A549 (cell line): ENCODE data around the gene ULK2. TPM values are rescaled to one million over a fixed set of nuclear protein-coding genes. Genes with fewer than 3 reads are reported as not detected.

Experiments
- ATAC-seq, 2 experiments: fragments of 200-7000 bp in 1 of 2; fragments of >200 bp in 1 of 2; cut with Nextera tagmentation in 1 of 2; cut with Tn5 transposase in 1 of 2; 3 replicates each; pipeline versions ENCODE4 v1.8.0 to v1.9.1; 2018 to 2020; ENCODE audit warnings: mild to moderate bottlenecking in 1 of 2, moderate library complexity in 1 of 2
- CTCF ChIA-PET: fragments of 300-600 bp; sonication (Branson Sonifier 250); formaldehyde crosslinking; extraction: SDS; loops from one replicate; lab custom pipeline; 2021; ENCODE audit warnings: antibody characterized with exemption, inconsistent platforms; lab: Yijun Ruan, JAX
- POLR2A ChIA-PET: fragments of 350-600 bp; formaldehyde crosslinking; extraction: SDS; loops from one replicate; lab custom pipeline; 2021; ENCODE audit warnings: antibody characterized with exemption, inconsistent platforms; lab: Yijun Ruan, JAX
- DNase-seq, 2 experiments: peaks; one replicate each; pipeline versions ENCODE4 v3.0.0 to v3.0.0-alpha.2; 2011 to 2016; ENCODE audit warnings: low read depth in 1 of 2, low spot score in 1 of 2
- FAIRE-seq: peaks from 2 replicates; lab custom pipeline; 2011; peaks lifted over from hg19 to GRCh38; lab: Jason Lieb, UNC
- H3K27ac ChIP-seq, 2 experiments: fragments of >200 bp; sonication (Bioruptor Twin); formaldehyde crosslinking; 3 replicates each; pipeline ENCODE4 v1.5.1; 2016 to 2017
- H3K4me1 ChIP-seq: fragments of >200 bp; sonication (Bioruptor Twin); formaldehyde crosslinking; 3 replicates; pipeline ENCODE4 v1.6.1; 2016
- H3K4me2 ChIP-seq: fragments of >200 bp; sonication (Bioruptor Twin); formaldehyde crosslinking; 3 replicates; pipeline ENCODE4 v1.6.1; 2016
- H3K4me3 ChIP-seq: fragments of >200 bp; sonication (Bioruptor Twin); formaldehyde crosslinking; 3 replicates; pipeline ENCODE4 v1.5.1; 2016
- H3K9me3 ChIP-seq: fragments of >200 bp; sonication (Bioruptor Twin); formaldehyde crosslinking; 3 replicates; pipeline ENCODE4 v1.6.1; 2016
- ATOH8 ChIP-seq: fragments of 250-450 bp; sonication (Bioruptor Pico); IDR thresholded peaks from 2 replicates; pipeline ENCODE4 v1.5.0; 2020; ENCODE audit warnings: low read depth, mild to moderate bottlenecking, moderate library complexity
- CEBPB ChIP-seq, 2 experiments: fragments of >200 bp in 1 of 2; sonication (Bioruptor Twin) in 1 of 2; formaldehyde crosslinking in 1 of 2; IDR thresholded peaks; 2 replicates each; pipeline ENCODE4 v1.6.1; 2012 to 2016
- CHD2 ChIP-seq: fragments of 150-350 bp; IDR thresholded peaks from 2 replicates; pipeline ENCODE4 v1.6.1; 2014; ENCODE audit warnings: low read length; ENCODE audit not compliant: partially characterized antibody
- CHD4 ChIP-seq: fragments of 200-600 bp; sonication (generic); IDR thresholded peaks from 2 replicates; pipeline ENCODE4 v1.6.1; 2016; ENCODE audit warnings: antibody characterized with exemption, mild to moderate bottlenecking, borderline replicate concordance
- CTCF ChIP-seq: fragments of >200 bp; sonication (Bioruptor Twin); formaldehyde crosslinking; IDR thresholded peaks from 3 replicates; pipeline ENCODE4 v1.5.1; 2016
- EHF ChIP-seq: fragments of 250-450 bp; sonication (Bioruptor Pico); IDR thresholded peaks from 2 replicates; pipeline ENCODE4 v1.5.0; 2020; ENCODE audit warnings: mild to moderate bottlenecking
- EP300 ChIP-seq, 2 experiments: fragments of >200 bp; sonication (Bioruptor Twin); formaldehyde crosslinking; IDR thresholded peaks; 2 replicates in 1 of 2; 3 replicates in 1 of 2; pipeline ENCODE4 v1.6.1; 2016 to 2017
- FOSB ChIP-seq: fragments of 250-450 bp; sonication (Bioruptor Pico); IDR thresholded peaks from 2 replicates; pipeline ENCODE4 v1.5.0; 2020; ENCODE audit warnings: mild to moderate bottlenecking, moderate library complexity
- FOXS1 ChIP-seq: fragments of 250-450 bp; sonication (Bioruptor Pico); IDR thresholded peaks from 2 replicates; pipeline ENCODE4 v1.5.0; 2020; ENCODE audit warnings: mild to moderate bottlenecking, moderate library complexity
- GATA3 ChIP-seq: IDR thresholded peaks from 2 replicates; pipeline ENCODE4 v1.6.1; 2012; ENCODE audit warnings: borderline replicate concordance
- HDAC2 ChIP-seq: fragments of 200-600 bp; sonication (generic); IDR thresholded peaks from 2 replicates; pipeline ENCODE4 v1.6.1; 2016
- HEYL ChIP-seq: fragments of 250-450 bp; sonication (Bioruptor Pico); IDR thresholded peaks from 2 replicates; pipeline ENCODE4 v1.8.0; 2021; ENCODE audit warnings: mild to moderate bottlenecking, moderate library complexity
- HOXB5 ChIP-seq: fragments of 250-450 bp; sonication (Bioruptor Pico); IDR thresholded peaks from 2 replicates; pipeline ENCODE4 v1.5.0; 2020; ENCODE audit warnings: mild to moderate bottlenecking, moderate library complexity
- KDM1A ChIP-seq: fragments of 200-600 bp; sonication (generic); IDR thresholded peaks from 2 replicates; pipeline ENCODE4 v1.6.1; 2016; ENCODE audit warnings: low read depth, mild to moderate bottlenecking
- MAFK ChIP-seq: fragments of 450-650 bp; IDR thresholded peaks from 2 replicates; pipeline ENCODE4 v1.6.1; 2014; ENCODE audit not compliant: partially characterized antibody
- MAZ ChIP-seq: fragments of 150-350 bp; IDR thresholded peaks from 2 replicates; pipeline ENCODE4 v1.6.1; 2014; ENCODE audit warnings: antibody characterized with exemption, low read depth, low read length, borderline replicate concordance
- NFE2L2 ChIP-seq: fragments of 150-350 bp; conservative IDR thresholded peaks from 2 replicates; pipeline ENCODE4 v1.6.1; 2014; ENCODE audit warnings: low read length
- NPAS2 ChIP-seq: fragments of 250-450 bp; sonication (Bioruptor Pico); IDR thresholded peaks from 2 replicates; pipeline ENCODE4 v1.8.0; 2022; ENCODE audit warnings: mild to moderate bottlenecking, moderate library complexity, borderline replicate concordance
- RAD21 ChIP-seq, 2 experiments: fragments of >200 bp in 1 of 2; sonication (Bioruptor Twin) in 1 of 2; formaldehyde crosslinking in 1 of 2; IDR thresholded peaks in 1 of 2; conservative IDR thresholded peaks in 1 of 2; 2 replicates in 1 of 2; 3 replicates in 1 of 2; pipeline ENCODE4 v1.6.1; 2012 to 2018; ENCODE audit warnings: inconsistent platforms in 1 of 2
- RARB ChIP-seq: fragments of 250-450 bp; sonication (Bioruptor Pico); IDR thresholded peaks from 2 replicates; pipeline ENCODE4 v1.8.0; 2021; ENCODE audit warnings: mild to moderate bottlenecking, moderate library complexity
- RCOR1 ChIP-seq: fragments of 150-350 bp; IDR thresholded peaks from 2 replicates; pipeline ENCODE4 v1.6.1; 2014; ENCODE audit warnings: antibody characterized with exemption, low read length, low read depth
- RFX5 ChIP-seq: fragments of 450-650 bp; IDR thresholded peaks from 2 replicates; pipeline ENCODE4 v1.7.1; 2014; ENCODE audit warnings: antibody characterized with exemption, mild to moderate bottlenecking, moderate library complexity
- RNF2 ChIP-seq: fragments of 200-600 bp; sonication (generic); IDR thresholded peaks from 2 replicates; pipeline ENCODE4 v1.6.1; 2016; ENCODE audit warnings: low read depth, mild to moderate bottlenecking, antibody characterized with exemption, moderate library complexity, borderline replicate concordance
- SREBF2 ChIP-seq: fragments of 450-650 bp; IDR thresholded peaks from 2 replicates; pipeline ENCODE4 v1.6.1; 2014; ENCODE audit warnings: mild to moderate bottlenecking, moderate library complexity
- TFCP2L1 ChIP-seq: fragments of 250-450 bp; sonication (Bioruptor Pico); IDR thresholded peaks from 2 replicates; pipeline ENCODE4 v1.5.0; 2021; ENCODE audit warnings: mild to moderate bottlenecking
- ZC3H11A ChIP-seq: fragments of 450-650 bp; IDR thresholded peaks from 2 replicates; pipeline ENCODE4 v1.6.1; 2014; ENCODE audit warnings: antibody characterized with exemption, mild to moderate bottlenecking
- ZFP36 ChIP-seq: fragments of 450-650 bp; IDR thresholded peaks from 2 replicates; pipeline ENCODE4 v1.6.1; 2014; ENCODE audit warnings: borderline replicate concordance; ENCODE audit not compliant: partially characterized antibody
- ZSCAN20 ChIP-seq: fragments of 250-450 bp; sonication (Bioruptor Pico); IDR thresholded peaks from 2 replicates; pipeline ENCODE4 v1.8.0; 2022; ENCODE audit warnings: mild to moderate bottlenecking, moderate library complexity
- WGBS: methylation state at CpG from one replicate; pipeline ENCODE4 v1.1.6; 2017; ENCODE audit errors: missing lambda C conversion rate; 5-methylcytosine and 5-hydroxymethylcytosine counted together
- polyA plus RNA-seq, 4 experiments: library from polyadenylated mRNA; depleted of rRNA in 3 of 4; stranded (reverse); fragments of >200 nt; fragmentation: RNase III in 1 of 4; extraction: RNeasy Plus Mini Kit Qiagen cat#74134 plus additional on column Dnase treatment in 1 of 4; gene quantifications; 2 replicates in 3 of 4; 3 replicates in 1 of 4; pipeline ENCODE4 v1.2.3, GENCODE V29; 2011 to 2017
- TF ChIP-seq, protein P1 (sequence below): fragments of 250-450 bp; sonication (Bioruptor Pico); IDR thresholded peaks from 2 replicates; pipeline ENCODE4 v1.5.0; 2021; ENCODE audit warnings: mild to moderate bottlenecking, moderate library complexity, borderline replicate concordance

Gene ULK2
- polyA plus RNA-seq, 2 of the 4 experiments (the other 2 are of a cell fraction), result 14.4 to 40.9 TPM

DNA sequence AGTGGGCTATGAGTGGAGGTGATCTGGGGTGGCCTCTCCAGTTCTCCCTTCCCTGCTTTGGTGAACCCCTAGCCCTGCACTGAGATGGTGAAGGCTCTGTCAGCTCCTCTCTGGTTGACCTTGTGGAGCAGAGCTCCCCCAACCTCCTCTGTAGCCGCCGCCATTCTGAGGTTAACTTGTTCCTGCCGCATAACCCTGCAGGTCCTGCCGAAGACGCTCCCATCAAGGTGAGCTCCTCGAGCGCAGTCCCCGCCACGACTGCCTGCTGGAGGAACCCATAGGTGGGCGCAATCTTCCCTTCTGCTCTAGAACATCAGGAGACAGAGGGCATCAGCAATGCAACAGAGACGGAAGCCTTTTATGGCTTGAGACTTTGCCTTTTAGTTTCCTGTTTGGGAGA is 136.1 kb downstream of the ULK2 start:
- WGBS, result over 99% methylated on average over 11 of the region's 11 CpGs
- peaks cover 51% of the 10 kb centered on the region for H3K4me1 ChIP-seq
- ATAC-seq, result peak in 1 of 2 experiments; percentile 5; a peak in 1 of 6 replicates
- DNase-seq, result no peak
- no peak overlapping the region for H3K4me2 ChIP-seq
- POLR2A ChIA-PET, result interaction anchor here (1.5 kb wide), 1 partner anchor 83 kb away, joined by 9 read pairs; the partner anchor contains the start of gene ALDH3A2
- H3K4me3 ChIP-seq, result no peak overlapping the region
- H3K9me3 ChIP-seq, result no peaks in the 10 kb centered on the region
- CTCF ChIA-PET, result interaction anchor here (0.8 to 11.1 kb wide), 9 partner anchors 9 to 218 kb away, joined by 3 to 115 read pairs (median 5); partner anchors contain the start of genes ALDH3A1 and ALDH3A2
- TF ChIP-seq HEYL (CRISPR knock-in tag), result no peak
- TF ChIP-seq RNF2, result no peak
- no peak for TF ChIP-seq ZFP36
- TF ChIP-seq EP300 (IDR thresholded peaks at IDR 0.05), result no peak
- no peak for TF ChIP-seq SREBF2
- no peak for TF ChIP-seq CEBPB (IDR thresholded peaks at IDR 0.05)
- no peak for TF ChIP-seq HOXB5 (CRISPR knock-in tag)
- no peak for TF ChIP-seq CTCF
- TF ChIP-seq FOSB (CRISPR knock-in tag), result no peak
- TF ChIP-seq EHF (CRISPR knock-in tag), result no peak
- TF ChIP-seq FOXS1 (CRISPR knock-in tag), result no peak
- TF ChIP-seq RFX5, result no peak
- TF ChIP-seq MAZ, result no peak
- FAIRE-seq, result no peak
- peak overlapping the region in 1 of 2 experiments; percentile 33; a peak in 1 of 6 replicates for H3K27ac ChIP-seq

- FAIRE-seq (no peak), ATAC-seq (no peak; a peak in 1 of 6 replicates), DNase-seq (no peak)
- 88% methylated on average over 4 of the region's 4 CpGs for WGBS
- TF ChIP-seq RAD21 (conservative IDR thresholded peaks at IDR 0.05 in 1 of 2, IDR thresholded peaks at IDR 0.05 in 1 of 2) (no peak), CHD4 (no peak), ATOH8 (no peak), EP300 (IDR thresholded peaks at IDR 0.05) (no peak), RCOR1 (no peak), ZC3H11A (no peak), GATA3 (no peak), HEYL (CRISPR knock-in tag) (no peak)
- H3K4me2 ChIP-seq, result no peak overlapping the region
- H3K9me3 ChIP-seq, result no peaks in the 10 kb centered on the region
- CTCF ChIA-PET, result interaction anchor here (1.5 to 11.1 kb wide), 5 partner anchors 8 to 36 kb away, joined by 6 to 115 read pairs (median 7); partner anchors contain the start of gene ALDH3A1
- no peak overlapping the region for H3K4me3 ChIP-seq
- POLR2A ChIA-PET, result interaction anchor here (1.5 kb wide), 1 partner anchor 82 kb away, joined by 9 read pairs; the partner anchor contains the start of gene ALDH3A2
- H3K4me1 ChIP-seq, result peaks cover 43% of the 10 kb centered on the region
- H3K27ac ChIP-seq, result peak overlapping the region in 1 of 2 experiments; percentile 33; a peak in 3 of 6 replicates
Observed at GRCh38 chr17:19730843-19731242, 136.9 kb downstream of the ULK2 start.

DNA sequence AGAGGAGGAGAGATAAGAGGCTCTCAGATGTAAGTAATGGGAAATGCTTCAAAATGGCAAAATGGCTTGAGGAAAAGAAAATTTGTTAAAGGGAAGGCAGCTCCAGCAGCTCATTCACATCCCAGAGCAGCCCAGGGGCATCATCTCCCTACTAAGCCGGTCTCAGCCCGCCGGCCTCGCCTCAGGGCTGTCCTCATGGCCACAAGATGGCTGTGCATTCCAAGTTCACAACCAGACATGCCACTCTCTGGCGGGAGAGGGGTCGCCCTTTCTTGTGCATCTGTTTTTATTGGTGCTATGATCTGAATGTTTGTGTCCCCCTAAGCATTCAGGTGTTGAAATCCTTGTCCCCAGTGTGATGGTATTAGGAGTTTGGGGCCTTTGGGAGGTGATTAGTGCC is 137.8 kb downstream of the ULK2 start:
- TF ChIP-seq NFE2L2 (no peak), SREBF2 (no peak), KDM1A (no peak), MAFK (no peak), TFCP2L1 (CRISPR knock-in tag) (no peak), CHD2 (no peak), ZSCAN20 (CRISPR knock-in tag) (no peak), GATA3 (no peak), RCOR1 (no peak), NPAS2 (CRISPR knock-in tag) (no peak), RARB (no peak), HDAC2 (no peak), FOSB (CRISPR knock-in tag) (no peak)
- TF ChIP-seq, protein P1, sequence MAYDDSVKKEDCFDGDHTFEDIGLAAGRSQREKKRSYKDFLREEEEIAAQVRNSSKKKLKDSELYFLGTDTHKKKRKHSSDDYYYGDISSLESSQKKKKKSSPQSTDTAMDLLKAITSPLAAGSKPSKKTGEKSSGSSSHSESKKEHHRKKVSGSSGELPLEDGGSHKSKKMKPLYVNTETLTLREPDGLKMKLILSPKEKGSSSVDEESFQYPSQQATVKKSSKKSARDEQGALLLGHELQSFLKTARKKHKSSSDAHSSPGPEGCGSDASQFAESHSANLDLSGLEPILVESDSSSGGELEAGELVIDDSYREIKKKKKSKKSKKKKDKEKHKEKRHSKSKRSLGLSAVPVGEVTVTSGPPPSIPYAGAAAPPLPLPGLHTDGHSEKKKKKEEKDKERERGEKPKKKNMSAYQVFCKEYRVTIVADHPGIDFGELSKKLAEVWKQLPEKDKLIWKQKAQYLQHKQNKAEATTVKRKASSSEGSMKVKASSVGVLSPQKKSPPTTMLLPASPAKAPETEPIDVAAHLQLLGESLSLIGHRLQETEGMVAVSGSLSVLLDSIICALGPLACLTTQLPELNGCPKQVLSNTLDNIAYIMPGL (CRISPR knock-in tag), result no peak
- peaks cover 39% of the 10 kb centered on the region for H3K4me1 ChIP-seq
- peak overlapping the region in 1 of 2 experiments; percentile 82; a peak in 3 of 6 replicates for H3K27ac ChIP-seq
- FAIRE-seq (no peak), ATAC-seq (no peak), DNase-seq (no peak)
- H3K9me3 ChIP-seq, result no peaks in the 10 kb centered on the region
- WGBS, result 90% methylated on average over 5 of the region's 6 CpGs
- no peak overlapping the region for H3K4me3 ChIP-seq
- no peak overlapping the region for H3K4me2 ChIP-seq
- ChIA-PET POLR2A (no interaction called here), CTCF (interaction anchor here (0.6 to 11.1 kb wide), 8 partner anchors 9 to 213 kb away, joined by 3 to 115 read pairs (median 10); partner anchors contain the start of gene ALDH3A1)
